HepG2 (cell line): ENCODE measurements around the gene MSTO1. TPM values are rescaled to one million over a fixed set of nuclear protein-coding genes. Genes with fewer than 3 reads are reported as not detected.
A peak's percentile ranks its signal among the peaks of the same experiment; 100 is the strongest.

Experiments
- DMAP1 ChIP-seq: IDR thresholded peaks from 2 replicates; pipeline ENCODE4 v1.6.1; 2016
- GLI4 ChIP-seq: sonication (generic); formaldehyde crosslinking; IDR thresholded peaks from 2 replicates; pipeline ENCODE4 v1.5.1; 2020; ENCODE audit warnings: missing genetic modification reagents, mild to moderate bottlenecking, moderate library complexity, borderline replicate concordance
- HIVEP1 ChIP-seq: sonication (generic); formaldehyde crosslinking; IDR thresholded peaks from 2 replicates; pipeline ENCODE4 v1.4.0; 2020; ENCODE audit warnings: mild to moderate bottlenecking, missing genetic modification reagents
- HOXA5 ChIP-seq: sonication (generic); formaldehyde crosslinking; IDR thresholded peaks from 2 replicates; pipeline ENCODE4 v1.4.0; 2020; ENCODE audit warnings: missing genetic modification reagents
- IKZF4 ChIP-seq: sonication (generic); formaldehyde crosslinking; IDR thresholded peaks from 2 replicates; pipeline ENCODE4 v1.5.1; 2020; ENCODE audit warnings: borderline replicate concordance, mild to moderate bottlenecking, low read depth, missing genetic modification reagents; ENCODE audit errors: not compliant biosample characterization
- KLF11 ChIP-seq: IDR thresholded peaks from 2 replicates; pipeline ENCODE4 v1.6.1; 2016; ENCODE audit warnings: missing compliant biosample characterization
- MTF2 ChIP-seq: sonication (generic); formaldehyde crosslinking; IDR thresholded peaks from 2 replicates; pipeline ENCODE4 v1.5.0; 2020; ENCODE audit warnings: missing genetic modification reagents, borderline replicate concordance
- PAF1 ChIP-seq: IDR thresholded peaks from 2 replicates; pipeline ENCODE4 v1.6.1; 2016; ENCODE audit warnings: missing genetic modification reagents, missing compliant biosample characterization
- SRSF1 ChIP-seq: fragments of 200-400 bp; formaldehyde crosslinking; optimal IDR thresholded peaks from 2 replicates; pipeline ENCODE3; 2017; ENCODE audit warnings: mild to moderate bottlenecking, low read depth, low read length, moderate library complexity
- TFE3 ChIP-seq: IDR thresholded peaks from 2 replicates; pipeline ENCODE4 v1.6.1; 2016
- TSC22D2 ChIP-seq: sonication (generic); formaldehyde crosslinking; IDR thresholded peaks from 2 replicates; pipeline ENCODE4 v1.5.1; 2020; ENCODE audit warnings: missing genetic modification reagents, mild to moderate bottlenecking, borderline replicate concordance
- ZBTB14 ChIP-seq: sonication (generic); formaldehyde crosslinking; IDR thresholded peaks from 2 replicates; pipeline ENCODE4 v1.4.0; 2020; ENCODE audit warnings: missing genetic modification reagents
- ZMAT3 ChIP-seq: sonication (generic); formaldehyde crosslinking; conservative IDR thresholded peaks from 2 replicates; pipeline ENCODE4 v1.7.0; 2021; ENCODE audit warnings: missing genetic modification reagents
- ZNF326 ChIP-seq: sonication (generic); formaldehyde crosslinking; IDR thresholded peaks from 2 replicates; pipeline ENCODE4 v1.4.0; 2020; ENCODE audit warnings: missing genetic modification reagents, borderline replicate concordance
- ZNF468 ChIP-seq: sonication (generic); formaldehyde crosslinking; IDR thresholded peaks from 2 replicates; pipeline ENCODE4 v1.8.0; 2022; ENCODE audit warnings: mild to moderate bottlenecking, moderate library complexity, missing genetic modification reagents
- ZNF496 ChIP-seq: sonication (generic); formaldehyde crosslinking; IDR thresholded peaks from 2 replicates; pipeline ENCODE4 v1.8.1; 2023; ENCODE audit warnings: mild to moderate bottlenecking, moderate library complexity, missing genetic modification reagents; ENCODE audit not compliant: insufficient replicate concordance
- ZNF513 ChIP-seq: sonication (generic); formaldehyde crosslinking; conservative IDR thresholded peaks from 2 replicates; pipeline ENCODE4 v1.5.0; 2020; ENCODE audit warnings: missing genetic modification reagents
- ZNF749 ChIP-seq: sonication (generic); formaldehyde crosslinking; IDR thresholded peaks from 2 replicates; pipeline ENCODE4 v1.8.0; 2022; ENCODE audit warnings: mild to moderate bottlenecking, missing genetic modification reagents, moderate library complexity, borderline replicate concordance
- ZNF75D ChIP-seq: sonication (generic); formaldehyde crosslinking; IDR thresholded peaks from 2 replicates; pipeline ENCODE4 v1.8.1; 2023; ENCODE audit warnings: missing genetic modification reagents, mild to moderate bottlenecking, borderline replicate concordance
- polyA plus RNA-seq, 8 experiments: library from polyadenylated mRNA; depleted of rRNA in 3 of 8; stranded (reverse) in 7 of 8; unstranded in 1 of 8; fragments of >200 nt; fragmentation: Illumina TruSeq in 4 of 8; extraction: Trizol in 4 of 8; gene quantifications; 2 replicates each; pipeline versions ENCODE4 v1.2.1 to v1.2.3, GENCODE V29; 2011 to 2016; ENCODE audit warnings: low read depth in 4 of 8, missing spikeins in 1 of 8, mixed read lengths in 1 of 8; ENCODE audit not compliant: insufficient read depth in 1 of 8
- total RNA-seq, 5 experiments: library from RNA; depleted of rRNA; stranded (reverse); fragments of >200 nt; fragmentation: Illumina TruSeq; extraction: Trizol; gene quantifications; 2 replicates each; pipeline ENCODE4 v1.2.3, GENCODE V29; 2016; ENCODE audit warnings: low read depth in 1 of 5
- TF ChIP-seq, protein P1 (sequence below): sonication (generic); formaldehyde crosslinking; IDR thresholded peaks from 2 replicates; pipeline ENCODE4 v1.4.0; 2020; ENCODE audit warnings: missing genetic modification reagents
- TF ChIP-seq, protein P2 (sequence below): sonication (generic); formaldehyde crosslinking; IDR thresholded peaks from 2 replicates; pipeline ENCODE4 v1.5.1; 2020; ENCODE audit warnings: mild to moderate bottlenecking, missing genetic modification reagents, moderate library complexity

Gene MSTO1
- total and polyA plus RNA-seq, 2 of the 13 experiments (the other 11 are each of a cell fraction or from before 2014, with no cell fraction given): 19.1 to 25.3 TPM

DNA sequence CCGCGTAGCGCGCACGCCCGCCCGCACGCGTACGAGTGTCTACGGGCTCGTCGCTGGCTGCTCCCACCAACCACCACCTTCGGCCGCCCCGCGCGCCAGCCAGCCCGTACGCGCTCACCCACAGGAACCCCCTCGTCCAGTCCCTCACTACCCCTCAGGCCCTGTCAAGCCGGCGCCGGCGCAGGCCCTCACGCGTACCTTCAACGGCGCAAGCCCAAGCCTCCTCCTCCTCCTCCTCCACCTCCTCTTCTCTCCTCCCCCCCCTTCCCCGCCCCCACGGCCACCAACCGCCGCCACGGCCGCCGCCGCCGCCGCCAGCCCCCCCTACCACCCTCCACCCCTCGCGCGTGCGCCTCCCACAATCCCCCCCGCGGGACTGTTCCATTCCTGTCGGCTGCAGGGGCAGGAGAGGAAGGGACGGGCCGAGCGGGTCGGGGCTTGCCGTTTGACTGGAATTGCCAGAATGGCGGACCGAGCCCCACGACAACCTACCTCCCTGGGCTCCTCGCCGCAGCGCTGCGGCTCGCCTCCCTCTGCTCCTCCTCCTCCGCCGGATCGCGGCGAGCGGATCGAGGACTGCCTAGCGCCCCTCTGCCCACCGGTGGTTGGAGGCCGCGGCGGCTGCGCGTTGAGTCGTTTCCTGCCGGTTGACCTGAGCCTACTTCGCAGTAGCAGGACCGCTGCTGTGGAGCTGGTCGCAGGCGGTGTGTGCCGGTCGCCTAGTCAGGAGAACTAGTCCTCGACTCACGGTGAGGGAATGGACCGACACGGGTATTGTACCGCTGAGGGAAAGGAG, 47.2 kb upstream of the MSTO1 start, which contains the start of gene ASH1L (continued):
- TF ChIP-seq PAF1 (no peak), ZNF326 (CRISPR knock-in tag) (no peak), TFE3 (CRISPR knock-in tag) (no peak; the same call in none of the 2 replicates), ZMAT3 (peak; percentile 65; the same call in 1 of the 2 replicates), IKZF4 (CRISPR knock-in tag) (peak; percentile 21), DMAP1 (CRISPR knock-in tag) (peak; percentile 86), HIVEP1 (CRISPR knock-in tag) (no peak), KLF11 (no peak), ZBTB14 (CRISPR knock-in tag) (peak; percentile 61; the same call in 1 of the 2 replicates), SRSF1 (no peak), ZNF75D (CRISPR knock-in tag) (no peak), HOXA5 (CRISPR knock-in tag) (peak; percentile 78), MTF2 (CRISPR knock-in tag) (peak; percentile 56; the same call in 1 of the 2 replicates), TSC22D2 (CRISPR knock-in tag) (0 out of 2 replicates have a peak, but pooled peaks have one; percentile 60), GLI4 (CRISPR knock-in tag) (no peak), ZNF513 (CRISPR knock-in tag) (no peak), ZNF468 (CRISPR knock-in tag) (no peak), ZNF749 (no peak), ZNF496 (CRISPR knock-in tag) (no peak)
- TF ChIP-seq, protein P1, sequence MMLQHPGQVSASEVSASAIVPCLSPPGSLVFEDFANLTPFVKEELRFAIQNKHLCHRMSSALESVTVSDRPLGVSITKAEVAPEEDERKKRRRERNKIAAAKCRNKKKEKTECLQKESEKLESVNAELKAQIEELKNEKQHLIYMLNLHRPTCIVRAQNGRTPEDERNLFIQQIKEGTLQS (CRISPR knock-in tag): no peak
- TF ChIP-seq, protein P2, sequence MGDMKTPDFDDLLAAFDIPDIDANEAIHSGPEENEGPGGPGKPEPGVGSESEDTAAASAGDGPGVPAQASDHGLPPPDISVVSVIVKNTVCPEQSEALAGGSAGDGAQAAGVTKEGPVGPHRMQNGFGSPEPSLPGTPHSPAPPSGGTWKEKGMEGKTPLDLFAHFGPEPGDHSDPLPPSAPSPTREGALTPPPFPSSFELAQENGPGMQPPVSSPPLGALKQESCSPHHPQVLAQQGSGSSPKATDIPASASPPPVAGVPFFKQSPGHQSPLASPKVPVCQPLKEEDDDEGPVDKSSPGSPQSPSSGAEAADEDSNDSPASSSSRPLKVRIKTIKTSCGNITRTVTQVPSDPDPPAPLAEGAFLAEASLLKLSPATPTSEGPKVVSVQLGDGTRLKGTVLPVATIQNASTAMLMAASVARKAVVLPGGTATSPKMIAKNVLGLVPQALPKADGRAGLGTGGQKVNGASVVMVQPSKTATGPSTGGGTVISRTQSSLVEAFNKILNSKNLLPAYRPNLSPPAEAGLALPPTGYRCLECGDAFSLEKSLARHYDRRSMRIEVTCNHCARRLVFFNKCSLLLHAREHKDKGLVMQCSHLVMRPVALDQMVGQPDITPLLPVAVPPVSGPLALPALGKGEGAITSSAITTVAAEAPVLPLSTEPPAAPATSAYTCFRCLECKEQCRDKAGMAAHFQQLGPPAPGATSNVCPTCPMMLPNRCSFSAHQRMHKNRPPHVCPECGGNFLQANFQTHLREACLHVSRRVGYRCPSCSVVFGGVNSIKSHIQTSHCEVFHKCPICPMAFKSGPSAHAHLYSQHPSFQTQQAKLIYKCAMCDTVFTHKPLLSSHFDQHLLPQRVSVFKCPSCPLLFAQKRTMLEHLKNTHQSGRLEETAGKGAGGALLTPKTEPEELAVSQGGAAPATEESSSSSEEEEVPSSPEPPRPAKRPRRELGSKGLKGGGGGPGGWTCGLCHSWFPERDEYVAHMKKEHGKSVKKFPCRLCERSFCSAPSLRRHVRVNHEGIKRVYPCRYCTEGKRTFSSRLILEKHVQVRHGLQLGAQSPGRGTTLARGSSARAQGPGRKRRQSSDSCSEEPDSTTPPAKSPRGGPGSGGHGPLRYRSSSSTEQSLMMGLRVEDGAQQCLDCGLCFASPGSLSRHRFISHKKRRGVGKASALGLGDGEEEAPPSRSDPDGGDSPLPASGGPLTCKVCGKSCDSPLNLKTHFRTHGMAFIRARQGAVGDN (CRISPR knock-in tag): peak; percentile 73
